NK-92 (cell line): ENCODE data around the gene BPIFB4.
"Not testable (repeated sequence)": the region's sequence is repeated elsewhere in the genome, so short reads cannot be mapped to it uniquely, and the experiment has no call there.

Experiments
- DNase-seq: peaks from one replicate; lab custom pipeline; 2025; ENCODE audit not compliant: unreplicated experiment; lab: John Stamatoyannopoulos, UW

Gene BPIFB4

DNA sequence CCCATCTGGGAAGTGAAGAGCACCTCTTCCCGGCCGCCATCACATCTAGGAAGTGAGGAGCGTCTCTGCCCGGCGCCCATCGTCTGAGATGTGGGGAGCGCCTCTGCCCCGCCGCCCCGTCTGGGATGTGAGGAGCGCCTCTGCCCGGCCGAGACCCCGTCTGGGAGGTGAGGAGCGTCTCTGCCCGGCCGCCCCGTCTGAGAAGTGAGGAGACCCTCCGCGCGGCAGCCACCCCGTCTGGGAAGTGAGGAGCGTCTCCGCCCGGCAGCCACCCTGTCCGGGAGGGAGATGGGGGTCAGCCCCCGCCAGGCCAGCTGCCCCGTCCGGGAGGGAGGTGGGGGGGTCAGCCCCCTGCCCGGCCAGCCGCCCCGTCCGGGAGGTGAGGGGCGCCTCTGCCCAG lies 36.1 kb downstream of the BPIFB4 start:
- not testable (repeated sequence) for DNase-seq

DNA sequence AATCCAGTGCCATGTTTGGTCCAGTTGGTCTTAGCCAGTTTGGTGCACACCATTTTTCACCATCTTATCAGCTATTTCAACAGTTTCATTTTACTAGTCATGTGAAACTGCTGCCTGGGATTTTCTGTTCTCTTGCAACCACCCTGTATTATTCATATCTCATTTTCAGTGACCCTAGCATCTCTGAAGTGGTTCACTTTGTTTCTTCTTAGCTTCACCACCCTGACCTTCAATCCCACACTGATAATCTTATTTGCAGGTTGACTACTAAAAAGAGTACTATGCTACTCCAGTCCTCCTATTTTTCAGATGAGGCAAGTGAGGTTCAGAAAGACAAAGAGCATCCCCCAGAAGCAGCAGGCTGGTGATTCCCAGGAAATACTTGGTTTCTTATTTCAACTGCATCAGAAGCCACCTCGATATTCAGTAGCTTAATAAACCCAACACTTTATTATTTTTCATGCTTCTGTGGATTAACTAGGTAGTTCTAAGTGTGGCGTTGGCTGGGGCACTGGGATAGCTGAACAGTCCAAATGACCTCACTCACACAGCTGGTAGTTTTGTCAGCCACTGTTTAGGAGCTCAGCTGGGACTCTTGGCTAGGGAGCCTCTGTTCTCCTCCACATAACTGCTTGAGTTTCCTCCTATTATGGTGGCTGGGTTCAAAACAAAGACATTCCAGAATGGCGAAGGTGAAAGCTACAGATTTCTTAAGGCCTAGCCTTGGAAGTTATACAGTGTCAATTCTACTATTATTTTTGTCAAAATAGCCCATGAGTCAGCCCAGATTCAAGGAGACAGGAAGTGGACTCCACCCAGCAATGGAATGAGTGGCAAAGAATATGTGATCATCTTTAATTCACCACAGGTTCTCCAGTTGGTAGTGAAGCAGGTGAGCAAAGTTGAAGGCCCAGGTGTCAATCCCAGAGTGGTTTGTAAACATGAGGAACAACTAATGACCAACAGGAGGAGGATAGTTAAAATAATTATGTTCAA lies 40.6 kb downstream of the BPIFB4 start:
- DNase-seq: no peak

DNA sequence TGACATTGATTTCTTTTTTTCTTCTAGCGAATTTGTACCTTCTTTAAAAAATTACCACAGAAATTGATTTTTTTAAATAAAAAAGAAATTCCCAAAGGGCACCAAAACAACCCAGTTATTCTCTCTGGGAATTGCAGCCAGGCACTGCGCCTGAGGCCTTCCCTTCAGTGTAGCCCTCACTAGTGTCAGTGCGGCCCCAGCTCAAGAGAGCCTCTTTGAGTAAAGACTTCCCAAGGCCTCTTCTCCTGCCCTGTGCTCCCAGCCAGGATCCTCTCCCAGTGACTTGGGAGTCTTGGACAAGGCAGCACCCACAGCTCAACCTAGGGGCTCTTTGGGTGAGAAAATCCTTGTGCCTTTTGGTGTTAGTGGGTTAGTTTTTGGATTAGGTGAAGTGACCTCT lies 41.5 kb downstream of the BPIFB4 start:
- DNase-seq: no peak

DNA sequence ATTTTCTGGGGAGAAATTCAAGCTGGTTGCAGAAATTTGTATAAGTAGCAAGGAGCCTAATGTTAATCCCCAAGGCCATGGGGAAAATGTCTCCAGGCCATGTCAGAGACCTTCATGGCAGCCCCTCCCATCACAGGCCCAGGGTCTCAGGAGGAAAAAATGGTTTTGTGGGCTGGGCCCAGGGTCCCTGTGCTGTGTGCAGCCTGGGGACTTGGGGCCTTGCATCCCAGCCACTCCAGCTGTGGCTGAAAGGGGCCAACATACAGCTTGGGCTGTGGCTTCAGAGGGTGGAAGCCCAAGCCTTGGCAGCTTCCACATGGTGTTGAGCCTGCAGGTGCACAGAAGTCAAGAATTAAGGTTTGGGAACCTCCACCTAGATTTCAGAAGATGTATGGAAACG lies 42.9 kb downstream of the BPIFB4 start:
- DNase-seq: not testable (repeated sequence)

DNA sequence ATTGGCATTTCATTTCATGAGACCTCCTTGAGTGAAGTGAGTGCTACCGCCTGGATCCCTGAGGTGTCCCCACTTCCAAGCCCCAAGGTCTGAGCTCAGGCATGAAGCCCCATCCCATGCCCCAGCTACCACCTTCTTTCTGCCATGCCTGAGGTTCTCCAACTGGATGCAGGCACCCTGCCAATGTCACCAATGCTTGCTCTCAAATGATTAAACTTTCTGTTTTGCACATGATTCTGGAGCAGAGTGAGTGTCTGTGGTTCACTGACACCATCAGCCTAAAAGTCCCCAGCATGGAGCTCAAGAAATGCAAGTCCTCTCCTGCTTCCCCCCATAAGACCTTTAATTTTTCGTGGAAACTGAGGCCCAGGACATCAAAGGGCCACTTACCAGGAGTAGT lies 44.8 kb downstream of the BPIFB4 start:
- no peak for DNase-seq

DNA sequence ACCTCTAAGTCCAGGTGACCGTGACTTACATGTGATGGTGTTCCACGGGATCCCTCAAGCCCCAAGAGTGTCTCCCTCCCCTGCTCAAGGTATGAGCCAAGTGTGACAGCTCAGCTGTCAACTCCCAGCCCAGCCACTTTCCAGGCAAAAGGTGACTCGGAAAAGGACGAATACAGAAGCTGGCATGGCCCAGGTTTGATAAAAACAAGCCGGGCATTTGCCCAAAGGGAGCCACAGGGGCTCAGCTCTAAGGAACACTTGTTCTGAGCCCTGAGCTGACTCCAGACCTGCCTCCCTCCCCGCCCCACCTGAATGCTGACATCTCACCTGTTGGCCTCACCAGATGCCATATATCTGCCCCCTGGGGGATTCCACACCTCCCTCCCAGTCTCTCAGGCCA lies 45.6 kb downstream of the BPIFB4 start:
- no peak for DNase-seq

DNA sequence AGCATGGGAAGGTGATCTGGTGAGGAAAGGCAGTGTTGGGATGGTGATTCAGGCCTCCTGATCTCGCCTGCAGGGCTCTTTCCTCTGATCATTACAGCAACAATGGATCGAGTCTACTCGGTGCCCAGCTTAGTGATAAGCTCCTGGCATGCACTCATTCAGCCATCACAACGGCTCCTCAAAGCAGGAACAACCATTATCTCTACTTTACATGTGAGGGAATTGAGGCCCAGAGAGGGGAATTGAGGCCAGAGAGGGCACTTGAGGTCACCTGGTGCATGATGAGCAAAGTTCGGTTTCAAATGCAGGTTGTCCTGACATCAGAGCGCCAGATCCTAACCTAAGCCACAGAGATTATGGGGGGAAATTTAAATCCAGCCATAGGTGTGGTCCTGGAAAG lies 46.5 kb downstream of the BPIFB4 start:
- no peak for DNase-seq

DNA sequence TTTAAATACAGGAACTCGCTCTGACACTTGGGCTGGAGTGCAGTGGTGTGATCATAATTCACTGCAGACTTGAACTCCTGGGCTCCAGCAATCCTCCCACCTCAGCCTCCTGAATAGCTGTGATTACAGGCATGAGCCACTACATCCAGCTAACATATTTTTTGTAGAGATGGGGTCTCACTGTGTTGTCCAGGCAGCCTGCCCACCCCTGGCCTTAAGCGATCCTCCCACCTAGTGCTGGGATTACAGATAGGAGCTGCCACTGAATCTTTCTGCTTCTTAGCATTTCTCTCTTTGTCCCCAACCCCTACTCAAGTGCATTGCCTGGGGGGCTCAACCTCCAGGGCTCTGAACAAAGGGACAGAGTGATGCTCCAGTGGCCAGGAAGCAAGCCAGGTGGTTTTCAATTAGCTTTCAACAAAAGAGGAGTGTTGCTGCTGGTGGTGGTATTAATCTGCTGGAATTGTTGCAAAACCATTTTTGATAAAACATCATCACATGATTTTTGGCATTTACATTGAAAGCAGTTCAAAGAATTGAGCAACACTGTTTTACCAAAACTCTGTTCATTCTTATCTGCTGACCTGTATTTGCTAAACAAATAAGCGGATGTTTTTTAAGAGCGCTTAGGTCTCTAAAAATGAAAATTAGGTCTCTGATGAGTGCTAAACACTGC lies 48.1 kb downstream of the BPIFB4 start:
- no peak for DNase-seq

DNA sequence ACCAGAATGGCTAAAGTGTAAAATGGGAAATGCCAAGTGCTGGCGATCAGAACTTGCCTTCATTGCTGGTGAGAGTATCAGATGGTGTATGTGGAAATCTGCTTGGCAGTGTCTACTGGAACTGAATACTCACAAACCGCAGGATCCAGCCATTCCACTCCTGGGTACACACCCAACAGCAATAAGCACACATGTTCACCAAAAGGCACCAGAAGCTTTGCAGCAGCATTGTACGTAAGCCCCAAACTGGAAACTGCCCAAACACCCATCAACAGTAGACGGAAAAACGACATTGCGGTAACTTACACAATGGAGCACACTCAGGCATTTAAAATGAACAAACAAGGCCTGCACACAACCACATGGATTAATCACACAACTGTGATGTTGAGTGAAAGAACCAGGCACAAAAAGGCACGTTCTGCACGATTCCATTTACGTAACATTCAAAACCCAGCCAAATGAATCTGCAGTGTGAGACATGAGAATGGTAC lies 51.2 kb downstream of the BPIFB4 start:
- DNase-seq: no peak

DNA sequence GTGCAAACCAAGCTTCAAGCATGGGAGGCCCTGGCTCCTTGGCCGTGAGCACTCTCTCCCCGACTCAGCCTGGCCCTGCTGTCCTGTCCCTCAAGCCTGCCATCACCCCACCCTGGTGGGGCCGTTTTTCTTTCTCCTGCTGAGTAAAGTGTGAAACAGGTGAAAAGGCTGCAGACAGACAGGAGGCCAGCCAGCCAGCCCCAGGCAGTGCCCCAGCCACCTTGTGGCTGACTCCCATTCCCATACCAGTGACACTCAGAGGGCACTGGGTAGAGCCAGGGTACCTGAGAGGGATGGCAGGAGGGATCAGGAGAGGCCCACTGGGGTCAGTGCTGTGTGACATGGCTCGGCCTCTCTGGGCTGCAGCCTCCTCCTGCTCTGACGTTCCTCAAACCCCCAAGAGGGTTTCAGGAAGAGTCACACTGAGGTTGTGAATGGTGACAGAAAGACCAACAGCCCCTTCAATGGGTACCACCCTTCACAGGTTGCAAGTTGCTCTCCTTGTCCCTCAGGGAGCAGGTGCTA lies 52.6 kb downstream of the BPIFB4 start:
- DNase-seq: no peak

DNA sequence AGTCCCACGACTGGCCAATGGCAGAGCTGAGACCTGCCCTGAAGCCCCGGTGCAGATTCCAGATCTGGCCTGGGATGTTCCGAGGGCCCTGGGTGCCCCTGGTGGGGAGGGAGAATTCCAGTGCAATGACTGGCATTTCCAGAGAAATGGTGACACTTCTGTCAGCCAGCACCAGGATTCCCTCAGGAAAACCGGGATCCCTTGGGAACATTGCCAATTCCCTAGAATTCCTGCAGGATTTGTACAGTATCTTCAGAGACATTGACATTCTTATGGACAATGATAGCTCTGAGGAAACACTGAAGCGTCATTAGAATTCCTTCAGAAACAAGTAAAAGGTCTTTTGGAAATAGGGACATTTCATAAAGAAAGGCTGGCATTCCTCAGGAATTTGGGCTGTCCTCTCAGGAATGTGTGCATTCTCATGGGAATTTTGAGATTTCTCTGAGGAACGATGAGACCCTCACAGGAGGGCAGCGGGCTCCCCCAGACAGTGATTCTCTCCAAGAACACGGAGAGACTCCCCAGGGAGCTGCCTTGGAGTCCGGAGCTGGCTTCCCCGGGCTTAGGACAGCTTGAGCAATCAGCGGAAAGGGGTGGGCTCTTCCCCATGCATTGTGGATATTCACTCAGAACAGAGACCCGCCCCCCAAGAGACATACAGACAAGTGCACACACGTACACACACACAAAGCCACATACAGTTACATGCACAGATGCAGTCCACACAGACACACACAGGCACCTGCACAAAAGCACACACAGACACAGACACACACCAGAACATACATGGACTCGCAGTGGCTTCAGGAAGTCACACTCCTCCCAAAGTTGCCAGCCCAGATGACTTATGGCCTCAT lies 53.3 kb downstream of the BPIFB4 start:
- no peak for DNase-seq

DNA sequence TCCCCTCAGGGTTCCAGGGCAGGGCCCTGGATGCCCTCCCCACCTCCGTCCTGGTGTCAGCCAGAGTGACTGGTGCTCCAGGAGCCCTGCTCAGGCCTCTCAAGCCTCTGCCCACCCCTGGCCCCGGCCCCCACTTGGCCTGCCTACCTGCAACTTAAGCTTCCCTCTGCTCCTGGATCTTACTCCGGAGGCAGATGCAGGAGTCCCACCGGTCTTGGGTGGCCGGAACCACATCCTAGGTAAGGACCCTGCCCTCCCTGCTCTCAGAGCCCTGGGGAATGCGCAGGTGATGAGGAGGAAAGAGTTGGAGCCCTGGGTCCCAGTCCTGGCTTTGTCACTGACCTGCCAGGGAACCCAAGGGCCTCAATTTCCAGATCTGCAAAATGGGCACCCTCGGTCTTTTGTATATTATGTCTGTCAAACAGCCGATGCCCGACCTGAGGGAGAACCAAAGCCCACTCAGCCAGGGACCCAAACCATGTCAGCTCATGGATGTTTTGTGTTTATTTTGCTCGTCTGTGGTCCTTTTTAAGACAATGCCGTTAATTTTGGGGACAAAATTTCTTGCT lies 54.0 kb downstream of the BPIFB4 start:
- no peak for DNase-seq

DNA sequence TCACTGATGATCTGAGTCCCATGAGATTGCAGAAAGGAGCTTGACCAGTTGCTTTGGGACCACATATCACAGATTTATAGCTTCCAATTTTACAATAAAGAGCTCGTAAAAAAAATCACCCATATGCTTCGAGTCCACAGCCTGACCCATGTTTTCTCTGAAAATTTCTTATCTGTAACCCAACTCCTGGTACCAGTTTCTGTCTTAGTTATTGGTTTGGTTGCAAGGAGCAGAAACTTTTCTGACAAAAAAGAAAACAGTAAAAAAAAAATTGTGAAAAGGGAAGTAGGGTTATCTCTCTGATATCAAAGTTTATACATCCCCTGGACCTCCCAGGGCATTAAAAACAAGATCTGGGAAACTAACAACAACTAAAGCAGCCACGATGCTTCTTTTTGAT lies 57.8 kb downstream of the BPIFB4 start:
- no peak for DNase-seq

DNA sequence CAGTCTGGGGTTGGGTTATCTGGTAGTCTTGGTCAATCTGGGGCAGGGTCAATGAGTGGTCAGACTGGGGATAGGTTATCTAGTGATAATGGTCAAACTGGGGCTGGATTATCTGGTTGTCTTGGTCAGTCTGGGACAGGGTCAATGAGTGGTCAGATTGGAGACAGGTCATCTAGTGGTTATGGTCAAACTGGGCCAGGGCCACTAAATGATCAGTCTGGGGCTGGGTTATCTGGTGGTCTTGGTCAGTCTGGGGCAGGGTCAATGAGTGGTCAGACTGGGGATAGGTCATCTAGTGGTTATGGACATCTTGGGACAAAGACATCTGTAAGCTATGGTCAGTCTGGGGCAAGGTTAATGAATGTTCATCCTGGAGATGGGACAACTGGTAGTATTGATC lies 60.0 kb downstream of the BPIFB4 start:
- no peak for DNase-seq

DNA sequence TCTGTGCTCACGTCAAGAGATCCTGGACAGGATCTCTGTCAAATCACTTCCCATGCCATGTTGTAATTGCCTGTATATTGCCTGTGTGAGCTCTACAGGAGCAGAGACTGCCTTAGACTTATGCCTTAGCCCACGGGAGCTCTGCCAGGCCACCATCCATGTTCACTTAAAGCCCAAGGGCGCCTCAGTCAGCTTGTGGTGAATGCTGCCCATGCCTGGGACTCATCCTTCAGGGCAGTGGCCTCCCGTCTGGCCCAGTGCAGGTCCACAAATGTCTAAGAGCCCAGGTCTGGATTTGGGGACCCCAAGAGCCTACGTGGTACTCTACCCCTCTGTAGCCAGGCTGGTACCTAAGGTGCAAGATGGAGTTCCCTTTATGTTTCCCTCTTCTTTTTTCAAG lies 66.1 kb downstream of the BPIFB4 start:
- no peak for DNase-seq

DNA sequence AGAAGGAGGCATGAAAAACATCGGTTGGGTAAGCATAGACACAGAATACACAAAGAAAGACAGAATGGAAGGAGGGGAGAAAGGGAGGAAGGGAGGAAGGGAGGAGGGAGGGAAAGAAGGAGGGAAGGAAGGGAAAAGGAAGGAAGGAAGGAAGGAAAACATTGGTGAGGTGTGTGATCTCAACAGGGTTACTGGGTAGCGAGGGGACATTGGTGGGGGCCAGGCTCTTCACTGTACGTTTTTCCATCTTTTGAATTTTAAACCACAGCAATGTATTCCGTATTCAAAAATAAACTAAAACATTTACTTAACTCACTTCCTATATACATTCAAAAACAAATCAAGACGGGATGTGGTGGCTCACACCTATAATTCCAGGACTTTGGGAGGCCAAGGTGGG lies 67.9 kb downstream of the BPIFB4 start:
- DNase-seq: no peak

DNA sequence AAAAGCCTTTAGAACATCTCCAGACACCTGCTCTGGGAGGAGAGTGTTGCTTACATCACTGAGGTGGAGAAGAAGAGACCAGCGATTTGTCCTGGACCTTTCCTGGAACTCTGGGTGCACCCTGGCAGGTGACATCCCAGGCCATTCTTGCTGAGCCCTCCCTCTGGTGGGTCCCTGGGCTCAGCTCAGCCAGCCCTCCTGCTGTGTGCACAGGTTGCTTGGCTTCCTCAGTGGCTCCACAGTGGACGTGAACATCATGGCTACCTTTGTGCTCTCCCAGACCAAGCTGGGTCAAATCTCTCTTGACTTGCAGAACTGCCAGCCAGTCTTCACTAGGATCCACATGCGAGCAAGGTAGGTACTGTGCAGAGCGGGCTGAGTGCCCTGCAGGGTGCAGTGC lies 68.6 kb downstream of the BPIFB4 start:
- no peak for DNase-seq

DNA sequence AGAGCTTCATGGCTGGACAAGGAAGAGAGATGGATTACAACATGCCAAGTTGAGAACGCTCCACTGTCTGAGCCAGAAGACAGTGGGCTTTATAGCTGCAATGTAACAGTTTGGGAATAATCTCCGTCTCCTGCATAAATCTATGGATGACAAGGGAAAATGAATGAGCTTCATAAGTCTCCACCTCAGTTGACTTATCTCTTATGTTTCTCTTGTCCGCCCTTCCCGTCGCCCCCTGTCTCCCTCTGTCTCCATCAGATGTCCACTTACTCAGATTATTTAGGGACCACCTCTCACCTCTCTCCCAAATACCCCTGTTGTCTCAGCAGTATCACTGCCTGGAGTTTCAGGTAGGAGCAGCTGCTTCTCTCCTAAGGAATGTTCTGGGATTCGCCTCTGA lies 74.8 kb downstream of the BPIFB4 start:
- DNase-seq: no peak

DNA sequence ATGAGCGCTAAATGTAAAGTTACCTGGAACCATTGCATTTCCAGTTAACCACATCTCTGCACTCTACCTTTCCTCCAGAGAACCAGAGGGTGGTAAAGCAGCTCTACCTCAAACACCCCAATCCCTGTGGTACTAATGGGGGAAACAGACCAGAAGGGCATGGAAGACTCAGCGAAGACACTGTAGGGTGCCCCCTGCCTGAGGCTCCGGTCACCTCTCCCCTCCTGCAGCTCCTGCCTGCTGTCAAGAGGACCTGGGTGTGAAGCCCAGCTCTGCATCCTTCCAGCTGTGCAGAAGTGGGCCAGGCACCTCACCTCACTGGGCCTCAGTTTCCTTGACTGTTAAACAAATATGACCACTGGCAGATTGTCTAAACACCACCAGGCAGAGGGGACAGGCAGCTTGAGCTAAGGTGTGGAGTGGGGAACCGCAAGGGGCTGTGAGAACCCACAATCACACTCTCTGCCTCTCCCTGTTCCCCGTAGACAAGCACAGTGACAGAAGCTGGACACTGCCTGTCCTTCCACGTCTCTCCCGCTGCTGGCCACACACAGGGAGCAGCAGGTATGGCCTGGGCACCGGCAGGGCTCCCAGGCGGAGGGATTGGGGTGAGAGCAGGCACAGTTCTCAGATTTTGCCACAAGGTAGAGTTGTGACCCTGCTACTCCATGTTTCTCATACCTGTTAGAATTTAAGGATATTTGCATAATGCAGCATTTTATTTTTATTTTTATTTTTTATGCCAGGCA lies 79.4 kb downstream of the BPIFB4 start:
- DNase-seq: no peak

DNA sequence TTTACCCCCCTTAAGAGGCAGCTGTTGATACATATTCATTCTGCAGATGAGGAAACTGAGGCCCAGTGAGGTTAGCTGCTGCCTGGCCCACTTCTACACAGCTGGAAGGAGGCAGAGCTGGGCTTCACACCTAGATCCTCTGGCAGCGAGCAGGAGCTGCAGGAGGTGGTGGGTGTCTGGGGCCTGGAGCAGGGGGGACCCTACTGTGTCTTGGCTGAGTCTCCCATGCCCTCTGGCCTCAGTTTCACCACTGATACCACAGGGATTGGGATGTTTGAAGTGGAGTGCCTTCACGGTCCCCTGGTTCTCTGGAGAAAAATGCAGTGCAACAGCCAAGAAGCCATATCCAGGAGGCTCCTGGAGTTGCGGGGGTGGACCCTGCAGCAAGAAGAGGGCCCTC lies 80.3 kb downstream of the BPIFB4 start:
- no peak for DNase-seq
